OCI-LY7 (cell line): ENCODE measurements around the gene MVB12B. TPM values are rescaled to one million over a fixed set of nuclear protein-coding genes. Genes with fewer than 3 reads are reported as not detected.
"Not testable (repeated sequence)": the region's sequence is repeated elsewhere in the genome, so short reads cannot be mapped to it uniquely, and the experiment has no call there.

Experiments used
- BruUV-seq: library from RNA; stranded (reverse); fragments of 400-500 nt; replicated peaks from 2 replicates; lab custom pipeline; 2021; lab: Mats Ljungman, UMichigan
- CTCF ChIA-PET: fragments of 300-600 bp; sonication (Branson Sonifier 250); formaldehyde crosslinking; loops from one replicate; lab custom pipeline; 2022; ENCODE audit warnings: antibody characterized with exemption; ENCODE audit not compliant: unreplicated experiment; lab: Charles Lee
- POLR2A ChIA-PET: fragments of 300-600 bp; sonication (Branson Sonifier 250); formaldehyde crosslinking; loops from one replicate; lab custom pipeline; 2022; ENCODE audit warnings: antibody characterized with exemption; lab: Charles Lee
- DNase-seq: peaks from one replicate; pipeline ENCODE4 v3.0.0-alpha.2; 2015; ENCODE audit warnings: low spot score
- H2AFZ ChIP-seq: fragments of 200-600 bp; sonication (generic), shearing (Covaris generic); 2 replicates; pipeline ENCODE4 v1.6.1; 2014; ENCODE audit warnings: mild to moderate bottlenecking, antibody characterized with exemption, low read length, moderate library complexity
- H3K27ac ChIP-seq: fragments of 200-600 bp; sonication (generic); 2 replicates; pipeline ENCODE4 v1.5.1; 2014; ENCODE audit warnings: mixed run types, low read depth, mild to moderate bottlenecking, moderate library complexity, low read length, inconsistent platforms; ENCODE audit not compliant: poor library complexity, severe bottlenecking
- H3K36me3 ChIP-seq: fragments of 200-600 bp; sonication (generic); 2 replicates; pipeline ENCODE4 v1.6.1; 2014; ENCODE audit warnings: mild to moderate bottlenecking, antibody characterized with exemption, low read length, moderate library complexity, mixed read lengths; ENCODE audit not compliant: insufficient read depth
- H3K4me1 ChIP-seq: fragments of 200-600 bp; sonication (generic); 2 replicates; pipeline ENCODE4 v1.5.1; 2014; ENCODE audit warnings: mild to moderate bottlenecking, low read length; ENCODE audit not compliant: insufficient read depth, poor library complexity, severe bottlenecking
- H3K4me2 ChIP-seq: fragments of 200-600 bp; sonication (generic); 2 replicates; pipeline ENCODE4 v1.6.1; 2014; ENCODE audit warnings: mild to moderate bottlenecking, low read length
- H3K4me3 ChIP-seq: fragments of 200-600 bp; sonication (generic); 2 replicates; pipeline ENCODE4 v1.5.1; 2014; ENCODE audit warnings: mild to moderate bottlenecking, low read depth, low read length; ENCODE audit not compliant: poor library complexity, severe bottlenecking
- H3K79me2 ChIP-seq: fragments of 200-600 bp; sonication (generic); 2 replicates; pipeline ENCODE4 v1.6.1; 2016; ENCODE audit warnings: low read depth, mild to moderate bottlenecking, low read length, moderate library complexity, mixed read lengths; ENCODE audit not compliant: insufficient read depth
- H3K9me2 ChIP-seq: fragments of 200-600 bp; sonication (generic); 2 replicates; pipeline ENCODE4 v1.6.1; 2016; ENCODE audit warnings: mild to moderate bottlenecking, low read length, mixed read lengths; ENCODE audit not compliant: insufficient read depth
- H3K9me3 ChIP-seq: fragments of 200-600 bp; sonication (generic); 2 replicates; pipeline ENCODE4 v1.6.1; 2014; ENCODE audit warnings: mild to moderate bottlenecking, mixed run types, low read length, mixed read lengths
- H4K20me1 ChIP-seq: fragments of 200-600 bp; sonication (generic); 2 replicates; pipeline ENCODE4 v1.6.1; 2014; ENCODE audit warnings: mild to moderate bottlenecking, antibody characterized with exemption, low read length, moderate library complexity, mixed read lengths; ENCODE audit not compliant: insufficient read depth
- EZH2phosphoT487 ChIP-seq: fragments of 200-600 bp; sonication (generic); IDR thresholded peaks from 2 replicates; pipeline ENCODE4 v1.6.1; 2018; ENCODE audit warnings: low read depth, borderline replicate concordance, mild to moderate bottlenecking, mixed run types, antibody characterized with exemption, low read length, moderate library complexity, mixed read lengths
- intact Hi-C: fragments of 100-400 bp; cut with micrococcal nuclease; formaldehyde crosslinking; loops from one replicate; pipeline ENCODE4 v1.10.0; 2022; ENCODE audit not compliant: unreplicated experiment
- total RNA-seq, 2 experiments: library from RNA; depleted of rRNA in 1 of 2; stranded (reverse); fragments of >200 nt in 1 of 2; shearing (Covaris generic) in 1 of 2; gene quantifications; 2 replicates each; pipeline ENCODE4 v1.2.3, GENCODE V29; 2014 to 2022
- TF ChIP-seq, protein P1 (sequence below): fragments of 200-600 bp; sonication (generic); conservative IDR thresholded peaks from 2 replicates; pipeline ENCODE4 v1.5.1; 2014; ENCODE audit warnings: mild to moderate bottlenecking, antibody characterized with exemption, low read length, moderate library complexity, mixed read lengths

The MVB12B gene
- total RNA-seq, 2 experiments from 2014 or later, result 1.3 TPM; not detected in 1

DNA sequence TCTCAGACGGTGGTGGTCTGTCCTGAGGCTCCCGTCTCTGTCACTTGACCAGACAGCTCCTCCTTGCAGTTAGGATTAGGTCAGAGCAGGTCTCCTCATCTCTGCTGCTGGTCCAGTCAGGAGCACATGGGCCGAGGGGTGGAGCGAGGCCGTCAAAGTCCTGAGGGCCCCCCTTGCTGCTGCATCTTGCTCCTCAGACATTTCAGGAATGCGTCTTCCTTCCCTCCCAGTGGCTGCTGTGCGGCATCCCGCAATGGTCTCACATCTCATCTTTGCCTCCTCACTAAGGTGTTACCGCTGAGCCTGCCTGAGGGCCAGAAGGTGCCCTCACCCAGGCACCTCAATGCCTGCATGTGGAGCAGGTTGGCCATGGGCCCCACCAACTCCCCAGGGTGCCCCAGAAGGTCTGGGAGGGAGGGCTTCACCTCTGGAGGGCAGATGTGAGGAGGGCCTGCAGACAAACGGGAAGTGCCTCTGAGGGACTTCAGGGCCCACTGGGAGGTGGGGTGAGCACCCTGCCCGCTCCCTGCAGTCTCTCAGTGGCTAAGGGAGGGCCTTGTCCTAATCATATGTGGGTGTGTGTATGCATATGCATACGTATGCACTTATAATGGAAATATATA, 149.4 kb downstream of the MVB12B start:
- BruUV-seq, result no TSS peak
- TF ChIP-seq, protein P1, sequence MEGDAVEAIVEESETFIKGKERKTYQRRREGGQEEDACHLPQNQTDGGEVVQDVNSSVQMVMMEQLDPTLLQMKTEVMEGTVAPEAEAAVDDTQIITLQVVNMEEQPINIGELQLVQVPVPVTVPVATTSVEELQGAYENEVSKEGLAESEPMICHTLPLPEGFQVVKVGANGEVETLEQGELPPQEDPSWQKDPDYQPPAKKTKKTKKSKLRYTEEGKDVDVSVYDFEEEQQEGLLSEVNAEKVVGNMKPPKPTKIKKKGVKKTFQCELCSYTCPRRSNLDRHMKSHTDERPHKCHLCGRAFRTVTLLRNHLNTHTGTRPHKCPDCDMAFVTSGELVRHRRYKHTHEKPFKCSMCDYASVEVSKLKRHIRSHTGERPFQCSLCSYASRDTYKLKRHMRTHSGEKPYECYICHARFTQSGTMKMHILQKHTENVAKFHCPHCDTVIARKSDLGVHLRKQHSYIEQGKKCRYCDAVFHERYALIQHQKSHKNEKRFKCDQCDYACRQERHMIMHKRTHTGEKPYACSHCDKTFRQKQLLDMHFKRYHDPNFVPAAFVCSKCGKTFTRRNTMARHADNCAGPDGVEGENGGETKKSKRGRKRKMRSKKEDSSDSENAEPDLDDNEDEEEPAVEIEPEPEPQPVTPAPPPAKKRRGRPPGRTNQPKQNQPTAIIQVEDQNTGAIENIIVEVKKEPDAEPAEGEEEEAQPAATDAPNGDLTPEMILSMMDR, result no peak
- TF ChIP-seq EZH2phosphoT487, result no peak
- H3K4me2 ChIP-seq, result no peak overlapping the region
- no peaks in the 10 kb centered on the region for H3K9me3 ChIP-seq
- no peaks in the 10 kb centered on the region for H3K79me2 ChIP-seq
- H3K4me1 ChIP-seq, result peaks cover 14% of the 10 kb centered on the region
- H3K4me3 ChIP-seq, result no peak overlapping the region
- no peak for DNase-seq
- no peaks in the 10 kb centered on the region for H3K9me2 ChIP-seq
- ChIA-PET CTCF (no interaction called here), POLR2A (interaction anchor here (0.7 kb wide), 1 partner anchor 41 kb away, joined by 4 read pairs; no protein-coding TSS in a partner anchor)
- H3K36me3 ChIP-seq, result no peaks in the 10 kb centered on the region
- intact Hi-C loops, result no loop called here
- no peak overlapping the region for H3K27ac ChIP-seq
- no peak overlapping the region for H2AFZ ChIP-seq
- H4K20me1 ChIP-seq, result no peaks in the 10 kb centered on the region

DNA sequence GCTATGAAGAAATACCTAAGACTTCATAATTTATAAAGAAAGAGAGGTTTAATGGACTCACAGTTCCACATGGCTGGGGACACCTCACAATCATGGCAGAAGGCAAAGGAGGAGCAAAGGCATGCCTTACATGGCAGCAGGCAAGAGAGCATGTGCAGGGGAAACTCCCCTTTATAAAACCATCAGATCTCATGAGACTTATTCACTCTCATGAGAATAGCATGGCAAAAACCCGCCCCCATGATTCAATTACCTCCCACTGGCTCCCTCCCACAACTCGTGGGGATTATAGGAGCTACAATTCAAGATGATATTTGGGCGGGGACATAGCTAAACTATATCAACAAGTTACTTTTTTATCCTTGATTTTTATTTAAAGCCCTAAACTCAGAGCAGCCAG, 150.8 kb downstream of the MVB12B start:
- H2AFZ ChIP-seq, H3K4me2 ChIP-seq, POLR2A ChIA-PET, H3K79me2 ChIP-seq, CTCF ChIA-PET, H3K9me2 ChIP-seq, H3K27ac ChIP-seq, DNase-seq, H3K36me3 ChIP-seq, H4K20me1 ChIP-seq, H3K4me3 ChIP-seq, intact Hi-C loops, H3K9me3 ChIP-seq, BruUV-seq, H3K4me1 ChIP-seq: not testable (repeated sequence)

DNA sequence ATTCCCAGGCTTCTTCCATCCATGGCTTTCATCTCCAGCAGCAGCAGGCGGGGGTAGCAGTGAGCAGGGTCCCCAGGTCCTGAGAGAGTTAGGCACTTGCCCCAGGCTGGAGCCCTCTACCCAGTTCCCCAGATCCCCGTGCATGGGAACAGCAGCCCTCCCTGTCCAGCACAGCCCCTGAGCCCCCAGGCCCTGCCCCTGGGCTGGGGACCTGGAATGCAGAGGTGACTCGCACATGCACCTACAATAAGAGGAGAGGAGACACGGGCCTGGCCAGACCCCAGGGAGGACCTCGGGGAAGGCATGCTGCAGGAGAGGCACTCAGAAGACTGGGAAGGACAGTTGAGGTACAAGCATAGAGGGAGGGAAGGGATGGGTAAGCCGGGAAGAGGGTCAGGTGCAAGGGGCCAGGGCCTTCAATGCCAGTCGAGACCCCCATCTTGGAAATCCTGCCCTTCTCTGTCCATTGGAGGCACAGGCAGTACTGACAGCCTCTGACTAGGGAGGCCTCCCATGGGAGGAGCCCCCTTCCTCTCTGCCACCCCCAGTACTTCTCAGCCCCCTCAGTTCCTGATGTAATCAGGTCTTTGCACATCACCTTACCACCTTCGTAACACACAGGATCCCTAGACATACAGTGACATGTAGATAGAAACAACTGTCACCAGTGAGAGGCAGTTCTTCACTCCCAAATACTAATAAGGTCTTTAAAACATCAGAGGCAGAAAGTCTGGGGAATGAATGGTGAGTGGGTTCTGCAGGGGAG, 151.8 kb downstream of the MVB12B start:
- ChIA-PET POLR2A (no interaction called here), CTCF (no interaction called here)
- TF ChIP-seq, protein P1, result no peak
- no peak for TF ChIP-seq EZH2phosphoT487
- Histone ChIP-seq H3K79me2 (no peaks in the 10 kb centered on the region), H3K4me2 (no peak overlapping the region), H3K9me2 (no peaks in the 10 kb centered on the region), H4K20me1 (no peaks in the 10 kb centered on the region), H3K27ac (no peak overlapping the region), H3K4me1 (no peaks in the 10 kb centered on the region), H3K4me3 (no peak overlapping the region), H2AFZ (no peak overlapping the region), H3K36me3 (no peaks in the 10 kb centered on the region), H3K9me3 (no peaks in the 10 kb centered on the region)
- intact Hi-C loops, result no loop called here
- no TSS peak for BruUV-seq
- DNase-seq, result no peak
